HUES48 (cell line): ENCODE results near the gene LRCH4.
"Not testable (repeated sequence)": the region's sequence is repeated elsewhere in the genome, so short reads cannot be mapped to it uniquely, and the experiment has no call there.

Experiments
- H3K27ac ChIP-seq: one replicate; pipeline ENCODE4 v1.7.0; 2013; ENCODE audit warnings: low read depth, low read length, inconsistent platforms
- H3K27me3 ChIP-seq: 2 replicates; pipeline ENCODE4 v1.6.1; 2013; ENCODE audit warnings: mild to moderate bottlenecking, low read length; ENCODE audit not compliant: control insufficient read depth, insufficient read depth
- H3K36me3 ChIP-seq: 2 replicates; pipeline ENCODE4 v1.6.1; 2013; ENCODE audit warnings: low read length; ENCODE audit not compliant: control insufficient read depth, insufficient read depth
- H3K4me1 ChIP-seq: 2 replicates; pipeline ENCODE4 v1.6.1; 2013; ENCODE audit warnings: mild to moderate bottlenecking, low read length; ENCODE audit not compliant: control insufficient read depth, insufficient read depth
- H3K4me3 ChIP-seq: 2 replicates; pipeline ENCODE4 v1.5.1; 2013; ENCODE audit warnings: mild to moderate bottlenecking, low read depth, low read length
- H3K9ac ChIP-seq: 2 replicates; pipeline ENCODE4 v1.6.1; 2013; ENCODE audit warnings: mild to moderate bottlenecking, low read depth, low read length, moderate library complexity
- H3K9me3 ChIP-seq: 2 replicates; pipeline ENCODE4 v1.6.1; 2013; ENCODE audit warnings: low read length; ENCODE audit not compliant: control insufficient read depth, insufficient read depth

LRCH4 gene

GRCh38 chr7:100572281-100572948, 13.5 kb downstream of the LRCH4 start:
- H3K4me3 ChIP-seq: no peak overlapping the region
- no peak overlapping the region for H3K9ac ChIP-seq
- peaks cover 24% of the 10 kb centered on the region for H3K4me1 ChIP-seq
- H3K27ac ChIP-seq: peak overlapping the region; percentile 31
- no peaks in the 10 kb centered on the region for H3K9me3 ChIP-seq
- H3K27me3 ChIP-seq: no peaks in the 10 kb centered on the region
- peaks cover 23% of the 10 kb centered on the region for H3K36me3 ChIP-seq

- Histone ChIP-seq H3K27ac (peak overlapping the region; percentile 31), H3K9ac (no peak overlapping the region), H3K9me3 (no peaks in the 10 kb centered on the region), H3K4me3 (no peak overlapping the region), H3K27me3 (no peaks in the 10 kb centered on the region), H3K36me3 (peaks cover 18% of the 10 kb centered on the region), H3K4me1 (peaks cover 24% of the 10 kb centered on the region)
Measured at GRCh38 chr7:100571829-100572116, 14.2 kb downstream of the LRCH4 start.

DNA sequence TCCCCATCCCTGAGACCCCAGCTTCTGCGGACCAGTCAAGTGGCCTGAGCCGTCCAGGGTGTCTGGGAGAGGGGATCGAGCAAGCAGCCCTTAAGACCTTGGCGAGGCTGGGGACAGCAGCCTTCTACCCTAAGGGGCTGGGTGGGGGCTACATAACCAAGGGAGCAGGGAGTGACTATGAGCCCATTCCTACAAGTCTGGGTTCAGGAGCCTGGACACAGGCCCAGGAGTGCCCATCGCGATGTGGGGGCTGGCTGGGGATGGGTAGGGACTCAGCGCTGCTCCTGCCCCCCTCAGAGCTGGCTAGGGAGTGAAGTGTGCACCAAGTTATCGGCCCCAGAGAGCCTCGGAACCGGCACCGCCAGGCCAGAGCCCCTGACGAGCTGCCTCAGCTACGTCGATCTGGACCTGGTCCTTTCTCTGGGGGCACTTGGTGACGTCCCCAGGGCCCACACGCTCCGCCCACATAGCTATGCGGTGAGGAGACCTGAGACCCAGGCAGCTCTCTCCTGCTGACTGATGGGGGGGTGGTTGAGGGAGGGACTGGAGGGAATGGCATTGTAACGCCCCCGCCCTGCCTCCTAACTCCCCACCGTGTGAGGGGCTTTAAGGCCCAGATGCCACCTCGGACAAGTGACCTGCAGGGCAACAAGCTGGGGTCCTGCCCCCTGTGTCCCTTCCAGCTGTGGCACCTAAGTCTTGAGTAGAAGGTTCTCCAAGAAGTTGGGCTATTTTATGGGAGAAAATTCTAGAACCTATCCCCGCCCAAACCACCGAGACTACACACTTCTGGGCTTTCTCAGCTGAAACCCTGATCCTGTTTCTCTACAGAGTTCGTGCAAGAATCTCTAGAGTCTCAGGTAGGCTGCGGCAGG, 14.7 kb downstream of the LRCH4 start:
- Histone ChIP-seq H3K36me3 (peaks cover 12% of the 10 kb centered on the region), H3K27me3 (no peaks in the 10 kb centered on the region), H3K4me1 (peaks cover 24% of the 10 kb centered on the region), H3K4me3 (no peak overlapping the region), H3K9ac (no peak overlapping the region), H3K27ac (peak overlapping the region; percentile 40), H3K9me3 (no peaks in the 10 kb centered on the region)

DNA sequence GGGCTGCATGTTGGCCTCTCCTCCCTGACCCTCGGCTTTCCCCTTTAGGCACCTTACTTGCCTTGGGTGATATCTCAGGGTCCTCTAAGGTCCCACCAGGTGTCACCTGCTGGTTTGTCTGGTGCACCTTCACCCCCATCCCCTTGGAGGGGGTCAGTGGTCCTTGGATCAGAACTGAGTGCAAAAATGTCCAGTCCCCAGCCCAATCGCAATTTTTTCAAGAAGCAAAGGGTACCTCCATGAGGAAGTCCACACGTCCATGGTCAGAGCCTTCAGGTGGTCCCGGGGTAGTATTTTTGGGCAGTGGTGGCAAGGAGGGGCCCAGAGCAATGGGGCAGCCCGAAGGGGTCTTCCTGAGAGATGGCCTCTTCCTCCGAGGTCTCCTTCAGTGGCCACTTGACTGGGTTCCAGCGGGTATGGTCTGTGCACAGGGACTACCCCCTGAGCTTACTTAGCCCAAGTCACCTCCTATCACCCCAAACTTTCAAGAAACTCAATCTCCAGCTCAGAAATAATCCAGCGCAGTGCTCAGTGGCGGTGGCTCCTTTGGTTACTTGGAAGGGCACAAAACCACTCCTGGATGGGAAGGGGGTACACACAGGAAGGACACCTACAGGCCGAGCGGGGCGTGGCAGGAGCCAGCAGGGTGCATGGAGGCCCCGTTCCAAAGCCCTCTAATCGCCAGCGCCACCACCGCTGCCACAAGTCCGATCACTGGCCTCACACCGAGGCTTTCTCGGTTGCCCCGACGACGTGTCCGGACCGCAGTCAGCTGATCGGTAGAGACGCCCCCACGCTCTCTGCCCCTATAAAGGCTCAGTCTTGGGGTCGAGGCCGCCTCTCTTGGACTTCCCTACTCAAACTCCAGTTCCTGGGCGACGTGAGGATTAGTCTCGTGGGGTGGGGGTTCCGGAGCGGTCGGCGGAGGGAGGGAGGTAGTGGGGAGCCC, 16.8 kb downstream of the LRCH4 start:
- Histone ChIP-seq H3K27ac (peak overlapping the region; percentile 22), H3K27me3 (no peaks in the 10 kb centered on the region), H3K36me3 (no peaks in the 10 kb centered on the region), H3K4me3 (peak overlapping the region; percentile 68), H3K9me3 (no peaks in the 10 kb centered on the region), H3K9ac (no peak overlapping the region), H3K4me1 (peaks cover 25% of the 10 kb centered on the region)

DNA sequence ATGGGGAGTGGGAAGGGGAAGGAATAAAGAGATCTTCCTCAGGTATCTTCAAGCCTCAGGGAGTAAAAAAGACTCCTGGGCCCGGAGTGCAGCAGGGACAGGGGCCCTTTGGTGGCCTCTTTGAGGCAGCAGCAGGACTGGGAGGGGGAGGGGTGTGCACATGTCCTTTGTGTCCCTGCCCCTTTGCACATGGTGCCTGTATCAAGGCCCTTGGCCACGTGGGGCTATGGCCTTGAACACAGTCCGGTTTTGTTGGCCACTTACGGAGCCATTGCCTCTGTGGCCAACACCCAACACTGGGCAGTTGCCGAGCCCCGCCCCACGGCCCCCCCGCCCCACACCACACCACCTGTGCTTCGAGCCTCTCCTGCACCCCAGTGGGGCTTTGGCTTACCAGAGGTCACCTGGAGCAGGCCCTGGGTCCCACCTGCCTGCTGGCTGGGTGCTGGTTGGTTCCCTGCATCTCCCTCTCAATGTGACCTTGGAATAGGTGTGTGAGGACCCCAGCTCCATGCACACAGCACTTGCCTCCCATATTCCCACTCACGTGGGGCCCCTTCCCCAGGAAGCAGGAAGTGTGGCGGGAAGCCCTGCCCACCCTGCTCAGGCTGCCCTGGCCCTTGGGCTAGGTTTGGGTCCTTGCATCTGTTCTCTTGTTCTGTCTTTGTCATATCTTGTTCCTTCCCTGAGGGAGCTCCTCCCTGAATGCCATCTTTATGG, 17.6 kb downstream of the LRCH4 start:
- H3K4me3 ChIP-seq: no peak overlapping the region
- H3K27me3 ChIP-seq: no peaks in the 10 kb centered on the region
- no peaks in the 10 kb centered on the region for H3K36me3 ChIP-seq
- H3K4me1 ChIP-seq: peaks cover 27% of the 10 kb centered on the region
- no peak overlapping the region for H3K27ac ChIP-seq
- H3K9me3 ChIP-seq: no peaks in the 10 kb centered on the region
- no peak overlapping the region for H3K9ac ChIP-seq

- no peaks in the 10 kb centered on the region for H3K9me3 ChIP-seq
- H3K4me1 ChIP-seq: peaks cover 27% of the 10 kb centered on the region
- H3K27ac ChIP-seq: no peak overlapping the region
- no peaks in the 10 kb centered on the region for H3K36me3 ChIP-seq
- no peaks in the 10 kb centered on the region for H3K27me3 ChIP-seq
- no peak overlapping the region for H3K9ac ChIP-seq
- H3K4me3 ChIP-seq: no peak overlapping the region
Measured at GRCh38 chr7:100567751-100568175, 18.2 kb downstream of the LRCH4 start.

DNA sequence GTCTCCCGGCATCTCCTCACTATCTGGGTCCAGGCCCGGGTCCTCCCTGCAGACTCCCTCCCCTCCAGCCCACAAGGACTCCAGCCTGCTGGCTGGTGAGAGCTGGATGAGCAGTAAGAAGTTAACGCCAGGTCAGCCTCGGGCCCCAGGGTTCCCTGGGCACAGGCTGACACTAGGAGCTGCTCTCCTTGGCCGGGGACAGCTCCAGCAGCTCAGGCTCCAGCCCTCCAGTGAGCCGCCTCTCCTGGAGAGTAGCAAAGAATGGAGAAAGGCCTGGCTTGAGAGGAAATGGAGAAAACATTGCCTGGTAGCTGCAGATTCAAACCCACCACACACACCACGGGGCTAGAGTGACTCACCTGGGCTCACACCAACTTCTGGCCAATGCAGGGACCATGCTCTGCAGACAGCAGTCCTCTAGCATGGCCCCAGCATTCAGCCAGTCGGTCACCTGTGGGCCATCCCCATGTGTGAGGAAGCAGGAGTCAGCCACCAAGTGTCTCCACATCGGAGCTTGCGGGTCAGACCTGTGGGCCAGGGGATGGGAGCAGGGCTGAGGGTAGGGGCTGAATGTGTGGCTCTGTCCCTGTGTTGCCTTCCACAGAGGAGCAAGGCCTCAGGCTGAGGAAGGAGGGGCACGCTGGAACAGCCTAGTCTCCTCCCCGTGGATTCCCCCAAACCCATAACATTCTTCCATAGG, 18.7 kb downstream of the LRCH4 start:
- Histone ChIP-seq H3K4me1 (peaks cover 22% of the 10 kb centered on the region), H3K9me3 (no peaks in the 10 kb centered on the region), H3K4me3 (no peak overlapping the region), H3K9ac (no peak overlapping the region), H3K27ac (no peak overlapping the region), H3K36me3 (no peaks in the 10 kb centered on the region), H3K27me3 (no peaks in the 10 kb centered on the region)

DNA sequence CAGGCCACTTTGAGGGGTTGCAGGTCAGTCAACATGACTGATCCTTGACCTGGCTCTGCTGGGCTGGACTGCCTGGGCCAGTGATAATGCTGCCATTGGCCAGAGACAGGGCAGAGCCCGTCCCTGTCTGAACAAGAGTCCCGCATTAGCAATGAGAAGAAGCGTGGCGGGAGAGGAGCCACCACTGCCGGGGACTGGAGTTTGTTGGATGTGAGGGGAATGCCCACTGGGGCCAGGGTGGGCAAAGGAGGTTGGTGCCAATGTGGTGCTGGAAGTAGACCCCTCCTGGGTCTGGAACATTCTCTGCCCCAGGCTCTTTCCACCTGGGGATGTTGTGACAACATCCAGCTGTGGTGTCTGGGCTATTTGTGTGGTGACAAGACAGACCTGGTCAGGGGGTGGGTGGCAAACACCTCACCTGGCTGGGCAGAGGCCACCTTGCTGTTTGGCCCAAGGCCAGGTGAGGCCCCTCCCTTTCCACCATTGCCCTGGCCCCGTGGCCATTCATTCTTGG, 19.9 kb downstream of the LRCH4 start:
- no peaks in the 10 kb centered on the region for H3K9me3 ChIP-seq
- H3K4me3 ChIP-seq: no peak overlapping the region
- no peak overlapping the region for H3K27ac ChIP-seq
- no peaks in the 10 kb centered on the region for H3K36me3 ChIP-seq
- H3K4me1 ChIP-seq: peaks cover 11% of the 10 kb centered on the region; the same call in 1 of the 2 replicates
- H3K9ac ChIP-seq: no peak overlapping the region
- no peaks in the 10 kb centered on the region for H3K27me3 ChIP-seq

GRCh38 chr7:100565133-100565571, 20.8 kb downstream of the LRCH4 start:
- H3K4me1 ChIP-seq: peaks cover 7% of the 10 kb centered on the region; the same call in 1 of the 2 replicates
- no peaks in the 10 kb centered on the region for H3K9me3 ChIP-seq
- no peak overlapping the region for H3K4me3 ChIP-seq
- H3K27ac ChIP-seq: no peak overlapping the region
- no peaks in the 10 kb centered on the region for H3K27me3 ChIP-seq
- H3K9ac ChIP-seq: no peak overlapping the region
- H3K36me3 ChIP-seq: no peaks in the 10 kb centered on the region

GRCh38 chr7:100564405-100564804, 21.5 kb downstream of the LRCH4 start:
- not testable (repeated sequence) for H3K36me3 ChIP-seq, H3K4me3 ChIP-seq, H3K9ac ChIP-seq, H3K4me1 ChIP-seq, H3K9me3 ChIP-seq, H3K27me3 ChIP-seq, H3K27ac ChIP-seq
